Muscle of back (tissue), 11 donors: ENCODE results near the gene EIF3D. TPM values are rescaled to one million over a fixed set of nuclear protein-coding genes. Genes with fewer than 3 reads are reported as not detected.

Experiments
- DNase-seq, 3 donors: peaks; one replicate each; pipeline versions ENCODE4 v3.0.0 to v3.0.0-alpha.2; 2013
- polyA plus RNA-seq, 10 donors: library from polyadenylated mRNA; unstranded; fragments of 120-200 nt; gene quantifications; one replicate each; pipeline ENCODE4 v1.2.1, GENCODE V29; 2013; ENCODE audit not compliant: insufficient read length in 10 of 10

Gene EIF3D
- polyA plus RNA-seq, 10 donors: 152 to 206 (median 174) TPM

DNA sequence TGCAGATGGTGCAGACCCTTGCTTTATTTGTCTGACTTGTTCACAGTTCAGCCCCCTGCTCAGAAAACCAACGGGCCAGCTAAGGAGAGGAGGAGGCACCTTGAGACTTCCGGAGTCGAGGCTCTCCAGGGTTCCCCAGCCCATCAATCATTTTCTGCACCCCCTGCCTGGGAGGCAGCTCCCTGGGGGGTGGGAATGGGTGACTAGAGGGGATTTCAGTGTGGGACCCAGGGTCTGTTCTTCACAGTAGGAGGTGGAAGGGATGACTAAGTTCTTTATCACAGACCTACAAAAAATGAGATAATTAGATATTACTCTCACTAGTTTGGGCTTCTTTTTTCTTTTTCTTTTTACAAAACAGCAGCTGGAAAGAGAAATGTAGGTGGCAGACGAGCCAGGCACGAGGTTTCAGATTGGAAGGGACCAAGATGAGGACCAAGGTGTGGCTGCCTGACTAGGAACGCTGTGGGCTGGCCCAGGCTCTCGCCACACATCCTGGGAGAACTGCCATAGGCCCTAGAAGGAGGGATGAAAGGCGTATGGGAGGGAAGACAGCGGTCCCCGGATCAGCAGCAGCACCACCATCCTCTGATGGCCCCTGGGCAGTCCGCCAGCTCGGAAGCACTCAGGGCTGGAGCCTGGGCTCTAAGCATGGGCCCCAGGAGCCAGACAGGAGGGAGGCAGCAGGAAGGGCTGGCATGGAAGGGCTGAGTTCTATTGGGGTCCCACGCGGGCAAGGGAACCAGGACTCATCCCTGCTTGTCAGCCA is 61.7 kb downstream of the EIF3D start:
- peak in 1 of 3 donors; percentile 75 for DNase-seq

DNA sequence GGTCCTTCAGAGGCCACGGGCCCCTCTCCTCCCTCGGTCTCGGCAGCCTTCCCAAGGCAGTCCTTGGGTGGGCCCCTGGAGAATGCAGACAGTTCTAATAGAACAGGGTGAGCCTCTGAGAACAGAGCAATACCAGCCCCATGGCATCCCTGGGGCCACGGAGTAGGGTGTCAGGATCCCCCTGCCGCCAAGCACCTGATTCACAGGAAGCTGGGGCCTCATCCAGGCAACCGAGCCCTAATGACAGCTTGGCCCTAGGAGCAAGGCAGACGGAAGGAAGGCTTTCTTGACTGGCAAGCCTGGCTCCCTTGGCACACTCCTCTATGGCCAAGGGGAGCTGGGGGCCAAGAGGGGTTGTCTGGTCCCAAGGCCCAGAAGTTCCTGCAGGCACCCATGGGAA is 62.7 kb downstream of the EIF3D start:
- no peak for DNase-seq

GRCh38 chr22:36465232-36466021 is 63.5 kb downstream of the EIF3D start:
- DNase-seq: peak in 1 of 3 donors; percentile 66

DNA sequence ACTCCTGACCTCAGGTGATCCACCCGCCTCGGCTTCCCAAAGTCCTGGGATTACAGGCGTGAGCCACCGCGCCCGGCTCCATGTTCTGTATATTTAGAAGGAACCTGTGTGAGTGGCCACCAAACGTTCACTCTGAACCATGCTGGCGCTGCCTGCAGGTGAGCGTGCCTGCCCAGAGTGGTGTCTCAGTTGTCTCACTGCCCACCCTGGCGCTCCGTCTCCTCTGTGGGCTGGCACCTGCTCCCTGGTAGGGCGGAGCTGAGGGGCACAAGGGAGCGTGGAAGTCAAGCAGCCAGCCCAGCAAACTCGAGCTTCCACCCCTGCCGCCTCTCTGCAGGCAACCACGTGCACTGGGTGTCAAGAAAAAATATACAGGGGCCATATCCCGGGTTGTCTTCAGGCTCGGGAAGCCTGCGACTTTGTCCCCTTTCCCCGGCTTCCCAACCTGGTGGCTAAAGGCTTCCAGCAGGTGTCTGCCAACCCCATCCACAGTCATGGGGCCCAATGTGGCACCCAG is 64.2 kb downstream of the EIF3D start:
- no peak for DNase-seq

GRCh38 chr22:36463783-36464184 is 65.2 kb downstream of the EIF3D start:
- no peak for DNase-seq

- DNase-seq: peak in 1 of 3 donors; percentile 84
Measured at GRCh38 chr22:36461665-36462649, 67.0 kb downstream of the EIF3D start.

Other genes with a start within 250 kb of the EIF3D start
- gene MYH9, start 141.2 kb downstream of the EIF3D start, polyA plus RNA-seq: 100 to 1,000 TPM in 5 of 10 donors, 10 to 100 TPM in 5; 89.8 to 154 (median 103) TPM
- 100 to 1,000 TPM in 8 of 10 donors, 10 to 100 TPM in 2; 92.9 to 113 (median 108) TPM for gene TXN2, start 47.5 kb downstream of the EIF3D start, polyA plus RNA-seq
- 10 to 100 TPM; 15.5 to 25.3 (median 19.7) TPM for gene FOXRED2, start 22.1 kb downstream of the EIF3D start, polyA plus RNA-seq
- gene CACNG2, start 174.6 kb upstream of the EIF3D start, polyA plus RNA-seq: under 1 TPM in 1 of 10 donors, not detected in 9; 0.08 TPM
- gene IFT27, start 247.0 kb upstream of the EIF3D start, polyA plus RNA-seq: 10 to 100 TPM; 19.2 to 31.2 (median 25.1) TPM